CD4-positive, alpha-beta T cell (primary cell): ENCODE results near the gene AOC2. TPM values are rescaled to one million over a fixed set of nuclear protein-coding genes. Genes with fewer than 3 reads are reported as not detected.
A peak's percentile ranks its signal among the peaks of the same experiment; 100 is the strongest.

ENCODE experiments used
- ATAC-seq: fragments of 200-7000 bp; cut with Tn5 transposase; one replicate; pipeline ENCODE4 v1.10.0; 2022; ENCODE audit warnings: mild to moderate bottlenecking; ENCODE audit not compliant: poor library complexity
- CTCF ChIA-PET: fragments of 350-600 bp; sonication (Branson Sonifier 250); formaldehyde crosslinking; loops from one replicate; lab custom pipeline; 2021; ENCODE audit warnings: antibody characterized with exemption, inconsistent platforms; lab: Charles Lee
- POLR2A ChIA-PET: fragments of 350-600 bp; sonication (Branson Sonifier 250); formaldehyde crosslinking; loops from one replicate; lab custom pipeline; 2021; ENCODE audit warnings: antibody characterized with exemption, inconsistent platforms; lab: Charles Lee
- DNase-seq, 14 experiments: peaks; one replicate each; pipeline ENCODE4 v3.0.0-alpha.2; 2013 to 2020; ENCODE audit warnings: mixed read lengths in 2 of 14
- H3K27ac ChIP-seq, 2 donors: one replicate each; pipeline versions ENCODE4 v1.5.1 to v1.7.0; 2013; ENCODE audit warnings: low read length in 2 of 2, low read depth in 1 of 2, mild to moderate bottlenecking in 1 of 2
- H3K27me3 ChIP-seq, 2 experiments: 1 replicate in 1 of 2; 2 replicates in 1 of 2; pipeline versions ENCODE4 v1.6.1 to v1.7.0; 2013; ENCODE audit warnings: low read length in 2 of 2, control low read depth in 1 of 2, mild to moderate bottlenecking in 1 of 2, moderate library complexity in 1 of 2; ENCODE audit not compliant: insufficient read depth in 2 of 2, control insufficient read depth in 1 of 2
- H3K36me3 ChIP-seq: one replicate; pipeline ENCODE4 v1.6.1; 2013; ENCODE audit warnings: low read length, control low read depth; ENCODE audit not compliant: insufficient read depth
- H3K4me1 ChIP-seq: one replicate; pipeline ENCODE4 v1.6.1; 2013; ENCODE audit warnings: low read length, control low read depth; ENCODE audit not compliant: insufficient read depth
- H3K4me3 ChIP-seq: one replicate; pipeline ENCODE4 v1.5.1; 2013; ENCODE audit warnings: mild to moderate bottlenecking, low read length, moderate library complexity
- H3K9me3 ChIP-seq, 2 experiments: 1 replicate in 1 of 2; 2 replicates in 1 of 2; pipeline versions ENCODE4 v1.6.1 to v1.7.0; 2013; ENCODE audit warnings: low read length in 2 of 2, mild to moderate bottlenecking in 2 of 2, control low read depth in 1 of 2, moderate library complexity in 1 of 2; ENCODE audit not compliant: control insufficient read depth in 1 of 2, insufficient read depth in 1 of 2
- H3K27ac Mint-ChIP-seq: one replicate; pipeline ENCODE4 v1.8.0; 2020; ENCODE audit warnings: mixed read lengths
- H3K27me3 Mint-ChIP-seq: one replicate; pipeline ENCODE4 v1.8.0; 2021; ENCODE audit warnings: mixed read lengths
- H3K36me3 Mint-ChIP-seq: one replicate; pipeline ENCODE4 v1.8.0; 2021; ENCODE audit warnings: low read depth, mixed read lengths
- H3K4me1 Mint-ChIP-seq: one replicate; pipeline ENCODE4 v1.8.0; 2021; ENCODE audit warnings: low read depth, mixed read lengths
- H3K4me3 Mint-ChIP-seq: one replicate; pipeline ENCODE4 v1.8.0; 2020; ENCODE audit warnings: mild to moderate bottlenecking, mixed read lengths
- H3K9me3 Mint-ChIP-seq: one replicate; pipeline ENCODE4 v1.8.0; 2020; ENCODE audit warnings: mixed read lengths
- CTCF ChIP-seq: fragments of 200-600 bp; IDR thresholded peaks from one replicate; pipeline ENCODE4 v1.8.0; 2022; ENCODE audit warnings: antibody characterized with exemption, mild to moderate bottlenecking
- intact Hi-C, 2 experiments: fragments of 100-400 bp; cut with DNase I in 1 of 2; cut with micrococcal nuclease in 1 of 2; formaldehyde crosslinking; loops; one replicate each; pipeline versions ENCODE4 v1.15.1 to v1.9.0; 2023 to 2025; cut with DNase I, micrococcal nuclease
- total RNA-seq, 174 experiments: library from RNA in 2 of 174; stranded (reverse) in 2 of 174; gene quantifications; one replicate each; pipeline ENCODE4 v1.2.3 and lab custom pipeline; 2021 to 2026

The AOC2 gene
- total RNA-seq, 2 experiments from 2014 or later, result 2.5 to 2.9 TPM

DNA sequence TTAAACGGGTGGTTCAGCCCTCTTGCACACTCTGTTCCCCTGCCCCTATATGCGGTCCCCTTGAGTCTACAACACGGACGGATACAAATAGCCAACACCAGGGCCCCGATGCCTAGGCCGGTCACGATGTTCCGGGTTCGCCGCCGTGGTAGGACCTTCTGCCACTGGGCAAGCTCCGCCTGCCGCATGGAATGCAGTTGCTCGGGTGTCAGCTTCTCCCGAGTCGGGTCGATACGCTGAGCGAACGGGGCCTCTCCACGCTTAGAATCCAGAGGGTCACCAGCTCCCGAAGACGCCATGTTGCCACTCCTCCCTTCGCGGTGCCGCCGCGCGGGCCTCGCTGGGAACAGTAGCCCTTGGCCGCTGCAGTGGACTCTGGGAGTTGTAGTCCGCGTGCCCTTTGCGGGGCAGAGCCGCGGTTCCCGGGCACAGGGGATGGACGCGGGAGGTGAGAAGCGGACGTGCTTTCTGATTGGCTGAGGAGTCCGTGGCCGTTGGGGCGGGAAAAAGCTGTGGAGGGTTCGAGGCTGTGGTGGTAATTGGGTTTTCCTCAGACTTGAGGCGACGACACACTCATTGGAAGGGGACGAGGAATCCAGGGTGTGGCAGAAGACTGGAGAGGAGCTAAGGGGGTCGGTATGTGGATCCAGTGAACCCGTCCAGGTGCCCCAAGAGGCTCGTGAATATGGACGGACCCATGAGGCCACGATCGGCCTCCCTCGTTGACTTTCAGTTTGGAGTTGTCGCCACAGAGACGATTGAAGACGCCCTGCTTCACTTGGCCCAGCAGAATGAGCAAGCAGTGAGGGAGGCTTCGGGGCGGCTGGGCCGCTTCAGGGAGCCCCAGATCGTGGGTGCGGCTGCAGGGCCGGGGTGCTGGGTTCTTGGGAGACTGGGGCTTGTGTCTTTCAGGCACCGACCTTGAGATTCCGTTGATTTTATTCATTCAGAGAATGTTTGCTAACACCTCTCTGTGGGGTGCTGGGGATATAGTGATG lies 45.7 kb upstream of the AOC2 start, which contains the start of the genes CNTD1 and COA3:
TSS of gene CNTD1 (plus strand) at position 479 of the 998 bp plus-strand sequence. CDS start at position 686, 207 bp downstream.
TSS of gene COA3 (minus strand) at position 322 of the 998 bp plus-strand sequence. CDS start at position 299, 23 bp downstream.
- peak; percentile 99 for ATAC-seq
- no peaks in the 10 kb centered on the region for H3K27me3 Mint-ChIP-seq
- CTCF ChIA-PET, result interaction anchor here (1.0 to 1.1 kb wide), 2 partner anchors 22 to 26 kb away, joined by 4 to 5 read pairs; partner anchors contain the start of gene BECN1
- POLR2A ChIA-PET, result interaction anchor here (0.7 to 2.3 kb wide), 8 partner anchors 19 to 569 kb away, joined by 3 to 9 read pairs (median 4); partner anchors contain the start of genes BECN1, PSME3, RETREG3 and RPL27
- H3K27ac Mint-ChIP-seq, result peak within 1 kb of the TSS; percentile 63
- no peaks in the 10 kb centered on the region for H3K9me3 Mint-ChIP-seq
- peak within 1 kb of the TSS in 1 of 2 donors; percentile 3 for H3K27ac ChIP-seq
- H3K4me1 ChIP-seq, result peaks cover 30% of the 10 kb centered on the region
- H3K4me3 Mint-ChIP-seq, result peak within 1 kb of the TSS; percentile 92
- no peaks in the 10 kb centered on the region for H3K27me3 ChIP-seq
- DNase-seq, result peak; percentile 59 to 86 (median 68)
- H3K36me3 ChIP-seq, result peaks cover 4% of the 10 kb centered on the region
- H3K4me3 ChIP-seq, result peak within 1 kb of the TSS; percentile 92
- no peaks in the 10 kb centered on the region for H3K9me3 ChIP-seq
- peaks cover 19% of the 10 kb centered on the region for H3K4me1 Mint-ChIP-seq
- intact Hi-C loops, result loop anchor here in 1 of 2 experiments (2.0 to 5.0 kb wide), 2 partner anchors 24 to 34 kb away; partner anchors contain the start of gene PSME3
- H3K36me3 Mint-ChIP-seq, result peaks cover 11% of the 10 kb centered on the region
- TF ChIP-seq CTCF, result no peak

GRCh38 chr17:42803074-42803883 lies 41.1 kb upstream of the AOC2 start:
- POLR2A ChIA-PET, result no interaction called here
- CTCF ChIA-PET, result interaction anchor here (1.0 to 1.2 kb wide), 2 partner anchors 17 to 21 kb away, joined by 3 to 4 read pairs; partner anchors contain the start of gene BECN1
- DNase-seq, result no peak
- H3K4me3 Mint-ChIP-seq, result no peak overlapping the region
- no peak for ATAC-seq
- no peak for TF ChIP-seq CTCF
- no peaks in the 10 kb centered on the region for H3K9me3 Mint-ChIP-seq
- peaks cover 4% of the 10 kb centered on the region for H3K36me3 Mint-ChIP-seq
- Histone ChIP-seq H3K4me1 (peaks cover 7% of the 10 kb centered on the region), H3K36me3 (no peaks in the 10 kb centered on the region), H3K4me3 (no peak overlapping the region), H3K9me3 (no peaks in the 10 kb centered on the region), H3K27me3 (no peaks in the 10 kb centered on the region), H3K27ac (no peak overlapping the region)
- intact Hi-C loops, result no loop called here
- H3K27ac Mint-ChIP-seq, result no peak overlapping the region
- H3K27me3 Mint-ChIP-seq, result no peaks in the 10 kb centered on the region
- peaks cover 7% of the 10 kb centered on the region for H3K4me1 Mint-ChIP-seq

GRCh38 chr17:42804918-42805367 lies 39.4 kb upstream of the AOC2 start:
- TF ChIP-seq CTCF, result no peak
- H3K4me1 ChIP-seq, result no peaks in the 10 kb centered on the region
- intact Hi-C loops, result no loop called here
- no peak overlapping the region for H3K4me3 Mint-ChIP-seq
- no peaks in the 10 kb centered on the region for H3K27me3 Mint-ChIP-seq
- no peak overlapping the region for H3K27ac Mint-ChIP-seq
- no peak overlapping the region for H3K27ac ChIP-seq
- CTCF ChIA-PET, result no interaction called here
- H3K27me3 ChIP-seq, result no peaks in the 10 kb centered on the region
- peaks cover 10% of the 10 kb centered on the region for H3K36me3 Mint-ChIP-seq
- ATAC-seq, result no peak
- H3K9me3 Mint-ChIP-seq, result no peaks in the 10 kb centered on the region
- no peaks in the 10 kb centered on the region for H3K9me3 ChIP-seq
- peaks cover 8% of the 10 kb centered on the region for H3K36me3 ChIP-seq
- no peak overlapping the region for H3K4me3 ChIP-seq
- DNase-seq, result no peak
- POLR2A ChIA-PET, result no interaction called here
- no peaks in the 10 kb centered on the region for H3K4me1 Mint-ChIP-seq
